Stimulated activated CD8-positive, alpha-beta memory T cell treated with anti-CD3 and anti-CD28 coated beads, Interleukin-4, amount 100 ng/mL, for 48 hours (primary cell): ENCODE measurements around the gene SYT8.
"Not testable (repeated sequence)": the region's sequence is repeated elsewhere in the genome, so short reads cannot be mapped to it uniquely, and the experiment has no call there.

ENCODE experiments used
- DNase-seq: peaks from one replicate; pipeline ENCODE4 v3.0.0-alpha.2; 2020

The SYT8 gene

DNA sequence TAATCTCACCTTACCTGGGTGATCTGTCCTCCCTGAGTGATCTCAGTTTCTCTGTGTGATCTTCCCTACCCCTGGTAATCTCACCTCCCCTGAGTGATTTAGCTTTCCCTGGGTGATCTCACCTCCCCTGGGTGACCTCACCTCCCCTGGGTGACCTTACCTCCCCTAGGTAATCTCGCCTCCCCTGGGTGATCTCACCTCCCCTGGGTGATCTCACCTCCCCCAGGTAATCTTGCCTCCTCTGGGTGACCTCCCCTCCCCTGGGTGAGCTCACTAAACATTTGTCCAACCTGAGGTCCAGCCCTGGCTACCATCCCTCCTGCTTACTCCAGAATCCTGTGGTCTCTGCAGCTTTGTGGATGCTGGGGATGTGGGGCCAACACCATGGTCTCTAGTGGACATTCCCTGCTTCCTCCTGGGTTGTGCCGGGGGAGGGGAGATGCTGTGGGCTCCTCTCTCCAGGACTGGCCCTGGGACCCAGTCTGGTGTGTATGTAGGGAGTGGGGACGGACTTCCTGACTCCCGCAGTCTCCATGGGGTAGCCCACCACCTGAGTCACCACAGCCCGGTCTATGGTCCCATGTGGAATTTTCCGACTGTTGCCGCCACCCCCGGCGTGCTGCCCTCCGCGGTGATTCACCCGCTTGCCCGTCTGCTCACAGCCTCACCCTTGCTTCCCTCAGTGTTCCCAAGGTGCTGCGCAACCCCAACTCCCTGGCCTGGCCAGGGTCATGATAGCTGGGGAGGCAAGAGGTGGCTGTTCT, 28.0 kb downstream of the SYT8 start:
- no peak for DNase-seq

DNA sequence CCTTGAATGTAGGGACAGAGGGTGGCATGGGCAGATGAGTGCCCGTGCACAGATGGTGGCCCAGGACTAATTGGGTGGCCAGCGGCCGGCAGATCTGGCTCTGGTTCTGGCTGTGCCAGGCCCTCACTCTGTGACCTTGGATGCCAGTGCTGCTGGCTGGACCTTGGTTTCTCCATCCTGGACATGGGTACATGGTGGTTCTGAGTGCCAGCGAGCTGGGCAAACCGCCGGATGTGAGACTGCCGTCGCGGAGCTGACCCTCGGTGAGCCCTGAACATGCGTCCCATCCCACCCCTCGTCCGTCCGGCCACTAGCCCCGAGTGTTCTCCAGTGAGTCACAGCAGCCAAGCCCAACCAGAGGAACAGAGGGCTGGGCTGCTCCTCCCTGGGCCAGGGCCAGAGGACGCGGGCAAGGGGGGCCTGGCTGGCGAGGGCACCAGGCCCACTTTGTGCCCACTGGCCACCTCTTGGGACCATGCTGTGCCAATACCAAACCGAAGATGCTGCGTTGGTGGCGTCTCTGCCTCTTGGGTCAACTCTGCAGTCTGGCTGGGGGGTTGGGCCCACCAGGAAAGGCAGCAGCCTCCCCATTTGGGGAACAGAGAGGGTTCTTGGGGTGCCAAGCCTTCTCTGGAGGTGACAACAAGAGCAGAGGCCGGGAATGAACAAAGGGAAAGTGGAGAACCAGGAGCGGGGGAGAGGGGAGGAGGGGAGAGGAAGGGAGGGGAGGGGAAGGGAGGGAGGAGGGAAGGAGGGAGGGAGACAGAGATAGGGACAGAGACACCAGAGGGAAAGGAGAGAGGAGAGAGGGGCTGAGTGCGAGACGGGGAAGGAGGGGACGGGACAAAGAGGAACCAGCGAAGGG, 28.8 kb downstream of the SYT8 start:
- no peak for DNase-seq

DNA sequence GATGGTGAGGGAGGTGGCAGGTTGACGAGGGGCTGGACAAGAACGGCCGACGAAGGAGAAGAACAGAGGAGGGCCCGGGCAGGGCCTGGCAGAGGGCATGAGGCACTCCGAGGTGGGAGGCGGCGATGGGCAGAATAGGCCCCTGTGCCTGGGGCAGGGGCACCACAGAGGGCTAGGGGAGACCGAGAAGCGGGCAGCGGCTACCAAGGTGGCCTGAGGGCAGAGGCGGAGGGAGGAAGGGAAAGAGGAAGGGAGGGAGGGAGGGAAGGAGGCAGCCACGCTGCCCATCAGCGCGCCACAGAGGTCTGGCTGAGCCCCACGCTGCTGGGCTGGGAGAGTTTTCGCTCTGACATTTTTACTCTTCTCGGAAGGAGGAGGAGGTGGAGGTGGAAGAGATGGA, 29.4 kb downstream of the SYT8 start:
- DNase-seq, result no peak

DNA sequence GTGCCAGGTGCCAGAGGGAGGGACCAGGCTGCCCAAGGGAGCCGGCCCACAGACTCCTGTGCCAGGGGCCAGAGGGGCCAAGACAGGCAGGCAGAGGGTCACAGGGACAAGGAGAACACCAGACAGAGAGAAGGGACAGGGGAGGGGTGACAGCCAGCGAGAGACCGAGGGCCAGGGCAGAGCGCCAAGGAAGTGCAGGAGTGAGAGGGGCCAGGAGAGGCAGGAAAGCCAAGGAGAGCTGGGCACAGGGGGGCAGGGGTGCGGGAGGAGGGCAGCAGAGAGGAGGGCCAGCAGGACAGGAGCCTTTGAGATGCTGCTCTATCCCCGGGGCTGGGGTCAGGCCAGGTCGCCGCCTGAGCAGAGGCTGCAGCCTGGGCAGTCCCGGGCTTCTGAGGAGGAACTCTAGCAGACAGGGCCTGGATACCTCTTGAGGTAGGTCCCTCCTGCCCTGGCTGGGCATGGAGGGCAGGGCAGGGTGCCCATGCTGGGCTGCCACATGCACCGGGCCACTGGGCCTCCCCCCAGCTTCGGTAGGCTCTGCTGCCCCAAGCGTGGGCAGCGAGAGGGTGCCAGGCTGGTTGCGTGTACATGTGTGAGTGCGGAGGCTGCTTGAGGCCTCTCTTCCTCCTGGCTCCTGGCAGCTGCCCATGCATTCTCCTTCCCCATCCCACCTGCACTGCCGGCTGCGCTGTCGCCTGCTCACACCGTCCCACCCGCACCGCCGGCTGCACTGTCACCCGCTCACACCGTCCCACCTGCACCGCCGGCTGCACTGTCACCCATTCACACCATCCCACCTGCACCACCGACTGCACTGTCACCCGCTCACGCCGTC, 30.3 kb downstream of the SYT8 start:
- DNase-seq, result no peak

DNA sequence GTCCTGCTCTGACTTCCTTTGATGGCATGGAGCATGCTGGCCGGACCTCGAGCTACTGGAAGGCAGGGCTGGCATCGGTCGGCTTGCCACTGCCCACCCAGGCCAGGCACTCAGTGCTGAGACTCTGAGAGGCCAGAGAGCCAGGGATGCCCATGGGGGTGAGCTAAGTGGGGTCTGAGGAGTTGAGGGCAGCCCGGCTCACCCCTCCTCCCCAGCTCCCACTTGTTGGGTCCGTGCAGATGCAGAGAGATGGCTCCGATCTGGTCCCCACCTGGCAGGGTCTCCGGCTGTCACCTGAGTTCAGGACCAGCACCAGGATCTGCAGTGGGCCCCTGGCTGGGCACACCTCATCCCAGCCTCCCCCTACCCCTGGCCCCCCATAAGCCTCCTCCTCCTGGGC, 31.4 kb downstream of the SYT8 start:
- no peak for DNase-seq

DNA sequence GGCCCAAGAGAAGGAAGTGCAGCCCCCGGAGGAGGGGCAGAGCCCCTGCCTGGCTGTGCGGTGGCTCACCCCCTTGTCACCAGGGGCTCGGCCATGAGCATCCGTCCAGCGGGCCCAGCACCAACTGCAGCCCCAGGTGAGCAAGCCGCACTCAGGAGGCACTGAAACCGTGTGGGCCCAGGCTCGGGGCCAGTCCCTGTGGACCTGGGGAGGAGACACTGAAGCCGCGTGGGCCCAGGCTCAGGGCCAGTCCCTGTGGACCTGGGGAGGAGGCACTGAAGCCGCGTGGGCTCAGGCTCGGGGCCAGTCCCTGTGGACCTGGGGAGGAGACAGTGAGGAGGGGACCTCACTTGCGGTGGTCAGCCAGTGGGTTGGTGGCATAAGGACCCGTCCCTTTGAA, 32.0 kb downstream of the SYT8 start:
- no peak for DNase-seq

DNA sequence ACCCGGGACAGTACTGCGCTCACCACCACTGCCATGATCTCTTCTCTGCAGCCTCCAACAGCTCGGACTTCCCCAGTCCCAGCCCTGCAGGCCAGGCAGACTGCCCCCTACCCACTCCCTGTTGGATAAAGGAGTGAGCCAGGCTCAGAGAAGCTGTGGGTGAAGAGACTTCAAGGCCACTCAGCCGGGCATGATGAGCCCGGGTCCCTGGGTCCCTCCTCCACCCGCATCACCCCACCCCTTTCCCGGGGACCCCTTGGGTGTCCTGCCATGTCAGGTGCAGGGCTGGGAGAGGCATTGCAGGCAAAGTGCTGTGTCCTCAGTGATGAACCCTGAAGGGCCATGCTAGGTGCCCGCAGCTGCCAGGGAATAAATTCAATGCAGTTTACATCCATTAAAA, 32.6 kb downstream of the SYT8 start:
- no peak for DNase-seq

DNA sequence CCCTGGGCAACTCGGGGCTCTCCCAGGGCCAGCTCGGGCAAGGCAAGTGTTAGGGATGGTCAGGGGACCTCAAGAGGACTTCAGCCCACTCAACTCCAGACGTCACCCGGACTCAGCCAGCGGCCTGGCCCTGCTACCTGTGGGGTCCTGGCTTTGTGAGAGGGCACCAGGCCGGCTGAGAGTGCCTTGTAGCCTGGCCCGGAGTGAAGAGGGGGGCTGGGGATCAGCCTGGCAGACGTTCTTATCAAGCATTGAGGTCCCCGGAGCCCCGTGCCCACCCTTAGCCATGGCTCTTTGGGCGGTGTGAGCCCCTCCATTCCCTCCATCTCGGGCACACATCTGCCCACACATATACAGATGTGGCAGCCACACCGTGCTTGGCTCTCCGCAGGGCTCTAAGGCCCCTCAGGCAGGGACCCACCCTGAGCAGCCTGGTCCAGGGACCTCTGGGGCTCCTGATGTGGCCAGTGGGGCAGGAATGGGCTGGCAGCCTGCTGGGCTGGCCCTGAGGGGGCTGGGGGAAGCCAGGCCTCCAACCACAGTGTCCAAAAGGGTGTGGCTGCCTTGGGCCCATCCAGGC, 33.4 kb downstream of the SYT8 start:
- no peak for DNase-seq

DNA sequence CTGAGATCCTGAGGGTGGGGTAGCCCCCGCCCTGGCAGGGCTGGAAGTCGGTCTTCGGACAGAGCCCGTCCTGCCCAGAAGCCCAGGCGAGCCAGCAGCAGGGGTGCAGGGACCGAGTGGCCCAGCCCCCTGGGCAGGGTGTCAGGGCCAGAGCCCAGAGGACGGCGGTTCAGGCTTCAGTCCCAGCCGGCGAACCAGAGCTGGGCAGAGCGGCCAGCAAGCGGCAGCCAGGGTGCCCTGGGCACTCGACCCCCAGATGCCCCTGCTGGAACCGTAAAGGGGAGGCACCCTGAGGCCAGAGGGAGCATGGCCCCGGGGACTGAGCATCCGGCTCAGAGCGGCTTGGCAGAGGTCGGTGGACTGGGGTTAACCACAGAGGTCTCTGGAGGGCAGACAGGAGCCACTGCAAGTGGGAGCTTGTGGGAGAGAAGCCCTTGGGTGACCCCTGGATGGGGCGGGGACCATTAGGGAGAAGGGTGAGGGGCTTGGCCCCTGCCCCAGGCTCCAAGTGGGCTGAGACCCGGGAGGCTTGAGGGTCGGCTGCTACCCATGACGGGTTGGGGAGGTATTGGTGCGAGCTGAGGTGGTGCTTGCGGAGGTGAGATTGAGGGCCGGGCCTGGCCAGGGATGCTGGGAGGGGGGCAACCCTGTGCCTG, 34.0 kb downstream of the SYT8 start:
- no peak for DNase-seq

DNA sequence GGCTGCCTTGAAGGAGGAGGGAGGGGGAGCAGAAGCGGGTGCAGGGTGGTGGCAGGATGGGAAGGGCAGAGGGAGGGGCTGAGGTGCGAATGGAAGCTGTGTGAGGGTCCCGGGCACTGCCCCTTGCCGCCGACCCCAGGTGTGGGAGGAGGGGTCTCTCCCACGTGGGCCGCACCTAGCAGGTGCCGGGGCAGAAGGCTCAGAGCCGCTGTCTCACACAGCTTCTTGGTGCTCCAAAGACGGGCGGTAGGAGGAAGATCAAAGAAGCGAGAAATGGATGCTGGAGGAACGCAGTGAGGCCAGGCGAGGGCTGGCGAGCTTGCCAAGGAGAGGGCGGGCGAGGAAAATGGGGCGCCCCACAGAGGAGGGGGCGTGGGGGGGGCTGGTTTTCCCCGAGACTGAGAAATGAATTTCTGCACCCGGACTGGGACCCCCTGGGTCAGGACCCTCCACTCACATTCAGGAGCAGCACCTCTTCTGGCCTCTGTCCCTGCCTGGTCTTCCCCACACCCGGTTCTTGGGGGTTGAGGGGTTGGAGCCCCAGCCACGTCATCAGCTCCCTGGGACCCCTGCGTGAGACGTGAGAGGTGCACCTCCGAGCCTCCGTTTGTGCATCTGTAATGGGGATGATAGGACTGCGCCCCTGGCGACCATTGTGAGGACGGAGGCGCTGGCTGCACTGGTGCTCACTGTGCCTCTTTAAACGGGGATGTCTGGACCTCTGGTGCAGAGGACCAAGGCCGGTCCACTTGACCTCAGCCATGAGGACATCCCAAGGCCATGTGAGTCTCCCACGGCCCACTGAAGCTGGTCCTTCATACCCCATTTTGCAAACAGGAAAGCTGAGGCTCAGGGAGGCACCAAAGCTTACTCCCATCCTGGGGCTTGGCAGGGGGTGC, 34.9 kb downstream of the SYT8 start:
- DNase-seq, result no peak

DNA sequence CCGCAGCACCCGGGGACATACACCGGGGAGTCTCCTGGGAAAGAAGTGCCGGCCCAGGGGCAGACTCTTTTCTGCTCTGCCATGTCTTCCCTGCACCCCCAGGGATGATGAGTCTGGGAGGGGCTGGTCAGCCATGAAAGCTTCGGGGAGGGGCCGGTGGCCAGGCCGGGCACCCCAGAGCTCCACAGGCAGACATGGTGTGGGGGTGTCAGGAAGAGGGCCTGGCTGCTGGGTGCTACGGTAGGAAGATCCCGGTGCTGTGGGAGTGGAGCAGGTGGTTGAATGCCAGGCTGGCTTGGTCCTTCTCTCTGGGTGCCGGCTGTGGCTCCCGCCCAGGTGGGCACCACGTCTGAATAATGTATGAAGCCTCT, 35.5 kb downstream of the SYT8 start:
- no peak for DNase-seq

DNA sequence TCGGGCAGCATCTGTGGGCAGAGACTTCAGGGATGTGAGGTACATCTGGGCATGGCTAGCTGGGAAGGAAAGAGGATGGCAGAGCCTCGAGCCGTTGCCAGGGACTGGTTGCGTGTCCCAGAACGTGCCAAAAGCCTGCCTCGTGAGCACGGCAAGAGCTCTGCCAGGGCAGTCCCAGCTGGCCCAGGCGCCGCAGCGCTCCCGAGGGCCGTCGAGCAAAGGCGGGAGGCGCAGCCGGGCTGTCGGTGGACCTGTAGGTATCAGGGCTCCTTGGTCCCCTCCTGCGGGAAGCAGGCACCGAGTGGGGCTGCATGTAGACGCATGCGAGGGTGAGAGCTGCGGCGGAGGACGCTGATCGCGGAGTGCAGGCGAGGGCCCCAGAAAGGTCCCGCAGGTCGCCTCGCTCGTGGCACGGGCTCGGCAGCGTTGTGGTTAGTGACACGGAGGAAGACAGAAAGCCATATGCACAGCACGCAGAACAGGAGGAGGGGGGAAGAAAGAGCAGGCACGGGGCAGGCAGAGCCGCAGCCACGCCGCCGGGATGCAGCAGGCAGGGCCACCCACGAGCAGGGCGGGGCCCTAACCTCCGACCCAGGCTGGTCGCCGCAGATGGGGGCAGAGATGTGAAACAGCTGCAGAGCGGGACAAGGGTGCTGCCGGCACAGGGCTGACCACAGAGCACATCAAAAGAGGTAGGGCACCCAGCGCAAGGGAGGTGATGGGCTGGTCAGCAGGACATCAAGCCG, 36.1 kb downstream of the SYT8 start:
- peak; percentile 52 for DNase-seq

DNA sequence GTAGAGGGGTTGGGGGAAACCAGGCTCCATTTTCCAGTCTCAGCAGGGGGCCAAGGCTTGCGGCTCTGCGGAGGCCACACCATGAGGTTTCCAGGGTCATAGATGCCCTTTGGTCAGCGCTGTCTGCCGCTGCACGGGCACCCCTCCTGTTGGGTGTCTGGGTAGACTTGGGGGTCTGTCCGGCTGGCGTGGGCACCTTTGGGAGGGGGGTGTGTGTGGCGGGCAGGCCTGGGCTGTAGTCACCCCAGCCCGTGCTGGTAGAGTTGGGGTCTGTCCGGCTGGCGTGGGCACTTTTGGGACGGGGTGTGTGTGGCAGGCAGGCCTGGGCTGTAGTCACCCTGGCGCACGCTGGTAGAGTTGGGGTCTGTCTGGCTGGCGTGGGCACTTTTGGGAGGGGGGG, 36.7 kb downstream of the SYT8 start:
- no peak for DNase-seq

DNA sequence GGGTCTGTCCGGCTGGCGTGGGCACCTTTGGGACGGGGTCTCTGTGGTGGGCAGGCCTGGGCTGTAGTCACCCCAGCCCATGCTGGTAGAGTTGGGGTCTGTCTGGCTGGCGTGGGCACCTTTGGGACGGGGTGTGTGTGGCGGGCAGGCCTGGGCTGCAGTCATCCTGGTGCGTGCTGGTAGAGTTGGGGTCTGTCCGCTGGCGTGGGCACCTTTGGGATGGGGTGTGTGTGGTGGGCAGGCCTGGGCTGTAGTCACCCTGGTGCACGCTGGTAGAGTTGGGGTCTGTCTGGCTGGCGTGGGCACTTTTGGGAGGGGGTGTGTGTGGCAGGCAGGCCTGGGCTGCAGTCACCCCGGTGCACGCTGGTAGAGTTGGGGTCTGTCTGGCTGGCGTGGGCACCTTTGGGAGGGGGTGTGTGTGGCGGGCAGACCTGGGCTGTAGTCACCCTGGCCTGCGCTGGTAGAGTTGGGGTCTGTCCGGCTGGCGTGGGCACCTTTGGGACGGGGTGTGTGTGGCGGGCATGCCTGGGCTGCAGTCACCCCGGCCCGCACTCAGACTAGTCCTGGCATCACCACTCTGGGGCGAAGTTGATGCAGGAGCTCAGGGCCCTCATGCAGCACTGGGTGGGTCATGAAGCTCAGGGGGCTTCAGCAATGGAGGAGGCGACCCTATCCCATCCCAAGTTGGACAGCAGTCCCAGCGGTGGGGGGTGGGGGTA, 37.6 kb downstream of the SYT8 start:
- DNase-seq, result no peak

DNA sequence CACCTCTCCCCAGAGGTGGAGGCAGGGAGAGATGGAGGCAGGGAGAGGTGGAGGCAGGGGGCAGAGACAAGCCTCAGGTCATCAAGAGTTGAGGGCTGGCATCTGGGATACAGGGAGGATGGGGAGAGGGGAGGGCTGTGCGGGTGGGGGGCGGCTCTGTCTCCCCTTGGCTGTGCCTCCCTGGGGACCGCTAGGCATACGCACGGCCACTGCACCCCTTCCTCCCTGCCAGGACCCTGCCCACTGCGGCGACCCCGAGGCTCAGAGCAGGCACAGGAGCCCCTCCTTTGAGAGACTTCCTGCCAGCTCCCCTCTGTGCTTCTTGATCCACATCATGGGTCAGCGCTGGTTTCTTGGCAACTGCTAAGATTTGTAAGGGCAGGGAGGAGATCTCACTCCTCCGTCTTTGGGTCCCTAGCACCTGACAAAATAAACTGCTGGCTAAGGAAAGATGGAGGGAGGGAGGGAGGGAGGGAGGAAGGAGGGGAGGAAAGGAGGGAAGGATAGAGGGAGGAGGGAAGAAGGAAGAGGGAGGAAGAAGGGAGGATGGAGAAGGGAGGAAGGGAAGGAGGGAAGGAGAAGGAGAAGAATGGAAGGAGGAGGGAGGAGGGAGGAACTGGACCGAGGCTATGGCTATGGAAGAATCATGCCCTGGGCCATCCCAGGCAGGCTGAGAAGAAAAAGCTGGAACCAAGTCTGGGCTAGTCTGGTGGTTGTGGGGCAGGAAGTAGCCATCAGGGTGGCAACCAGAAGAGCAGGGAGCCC, 38.4 kb downstream of the SYT8 start:
- no peak for DNase-seq

DNA sequence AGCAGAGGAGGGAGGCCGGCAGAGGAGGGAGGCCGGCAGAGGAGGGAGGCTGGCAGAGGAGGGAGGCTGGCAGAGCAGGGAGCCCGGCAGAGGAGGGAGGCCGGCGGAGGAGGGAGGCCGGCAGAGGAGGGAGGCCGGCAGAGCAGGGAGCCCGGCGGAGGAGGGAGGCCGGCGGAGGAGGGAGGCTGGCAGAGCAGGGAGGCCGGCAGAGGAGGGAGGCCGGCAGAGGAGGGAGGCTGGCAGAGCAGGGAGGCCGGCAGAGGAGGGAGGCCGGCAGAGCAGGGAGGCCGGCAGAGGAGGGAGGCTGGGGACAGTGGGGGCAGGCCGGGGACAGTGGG, 39.0 kb downstream of the SYT8 start:
- not testable (repeated sequence) for DNase-seq

DNA sequence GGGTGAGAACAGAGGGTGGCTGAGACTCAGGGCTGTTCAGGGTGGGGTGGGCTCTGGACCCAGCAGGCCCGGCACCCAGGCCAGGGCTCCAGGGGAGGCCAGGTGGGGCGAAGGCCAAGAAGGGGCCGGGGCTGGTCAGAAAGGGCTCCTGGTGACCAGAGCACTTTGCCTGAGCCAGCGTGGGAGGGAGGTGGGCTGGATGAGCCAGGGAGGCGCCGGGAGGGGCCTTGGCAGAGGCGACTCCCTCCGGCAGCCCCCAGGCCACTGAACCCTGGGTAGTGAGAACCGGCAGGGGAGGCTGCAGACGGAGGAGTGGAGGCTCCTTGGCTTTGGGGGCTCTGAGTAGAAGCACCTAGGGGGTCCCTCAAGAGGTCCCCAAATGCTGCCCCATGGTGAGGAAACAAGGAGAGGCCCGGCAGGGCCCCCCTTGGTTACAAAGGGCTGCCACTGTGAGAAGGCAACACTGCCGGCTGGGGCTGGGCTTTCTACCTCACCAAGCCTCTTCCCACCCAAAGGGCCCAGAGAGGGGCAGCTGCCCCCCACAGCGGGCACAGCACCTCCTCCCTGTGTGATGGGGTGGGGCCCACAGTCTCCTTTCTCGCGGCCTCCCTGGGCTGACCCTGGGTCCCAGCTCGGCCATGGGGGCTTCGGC, 39.8 kb downstream of the SYT8 start:
- not testable (repeated sequence) for DNase-seq

DNA sequence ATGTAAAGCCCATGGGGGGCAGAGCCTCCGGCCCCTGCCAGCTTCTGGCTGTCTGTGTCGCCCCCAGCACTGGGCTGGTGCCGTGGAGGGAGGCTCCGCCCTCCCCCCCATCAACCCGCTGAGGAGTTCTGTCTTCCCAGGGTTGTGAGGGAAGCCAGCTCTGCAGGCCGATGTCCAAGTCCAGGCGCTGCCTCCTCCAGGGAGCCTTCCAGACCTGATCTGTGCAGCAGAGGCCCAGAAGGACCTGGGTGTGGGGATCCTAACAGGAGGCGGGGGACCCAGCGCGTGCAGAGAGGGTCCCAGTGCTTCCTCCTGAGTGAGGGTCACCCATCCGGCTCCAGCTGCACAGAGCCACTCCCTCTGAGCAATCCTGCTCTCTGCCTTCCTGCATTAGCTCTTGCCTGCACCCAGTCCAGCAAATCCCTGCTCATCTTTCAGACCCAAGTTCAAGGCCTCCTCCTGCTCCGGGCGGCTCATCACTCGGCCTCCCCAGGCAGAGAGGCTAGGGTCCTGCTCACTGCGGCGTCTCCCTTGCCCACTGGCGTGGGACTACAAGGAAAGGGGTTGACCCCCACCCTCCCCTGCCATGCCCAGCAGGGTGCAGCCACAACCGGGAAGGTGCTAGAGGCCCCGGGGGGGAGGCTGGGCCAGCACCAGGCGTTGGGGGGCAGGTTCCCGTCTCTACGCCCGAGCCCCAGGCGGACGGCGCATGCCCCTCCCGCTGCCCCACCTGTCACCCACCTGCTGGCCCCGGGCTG, 40.5 kb downstream of the SYT8 start:
- DNase-seq, result no peak
